Activated effector memory CD4-positive, alpha-beta T cell treated with anti-CD3 and anti-CD28 coated beads, Interleukin-2, amount 50 U/mL, for 16 hours (primary cell): Measurements from ENCODE around the gene PIEZO1.
A peak's percentile ranks its signal among the peaks of the same experiment; 100 is the strongest.

Experiments used
- DNase-seq: peaks from one replicate; pipeline ENCODE4 v3.0.0-alpha.2; 2020

PIEZO1 gene

GRCh38 chr16:88764913-88765349, 20.1 kb downstream of the PIEZO1 start:
- DNase-seq = no peak

- no peak for DNase-seq
Measured at GRCh38 chr16:88764080-88764479, 20.9 kb downstream of the PIEZO1 start.

GRCh38 chr16:88763502-88764053, 21.4 kb downstream of the PIEZO1 start:
- no peak for DNase-seq

DNA sequence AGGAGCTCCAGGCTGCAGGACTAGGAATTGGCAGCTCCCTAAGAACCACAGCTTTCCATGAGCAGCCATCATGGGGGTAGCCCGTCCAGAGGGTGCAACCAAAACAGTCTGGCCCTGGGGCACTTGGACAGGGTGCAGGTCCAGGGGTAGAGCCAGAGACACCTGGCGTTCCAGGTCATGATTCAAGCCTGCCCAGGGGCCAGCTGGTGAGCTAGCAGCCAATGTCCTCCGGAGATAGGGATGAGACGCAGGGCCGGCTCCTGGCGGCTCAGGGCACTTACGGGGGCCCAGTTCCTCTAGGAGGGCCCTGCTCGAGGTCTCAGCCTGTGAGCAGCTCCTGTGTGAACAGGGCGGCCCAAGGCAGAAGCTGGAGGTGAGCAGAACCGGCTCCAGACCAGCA, 22.1 kb downstream of the PIEZO1 start:
- DNase-seq = no peak

- no peak for DNase-seq
Measured at GRCh38 chr16:88762258-88762870, 22.7 kb downstream of the PIEZO1 start.

DNA sequence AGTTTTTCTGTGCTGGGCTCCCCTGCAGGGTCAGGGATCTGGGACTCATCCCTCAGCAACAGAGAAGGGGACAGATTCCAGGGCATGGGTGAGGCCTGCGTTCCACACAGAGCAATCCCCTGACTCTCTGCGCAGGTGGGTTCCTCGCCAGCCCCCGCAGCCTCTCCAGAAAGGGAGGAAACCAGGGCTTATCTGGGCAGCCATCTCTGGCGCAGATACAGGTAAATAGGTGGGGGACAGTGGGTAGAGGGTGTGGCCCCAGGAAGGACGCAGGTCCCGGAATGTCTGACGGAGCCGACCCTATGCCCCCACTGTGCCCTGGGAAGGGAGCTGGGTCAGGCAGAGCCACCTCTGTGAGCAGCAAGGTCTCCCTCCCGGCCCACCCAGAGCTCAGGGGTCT, 23.2 kb downstream of the PIEZO1 start:
- DNase-seq = no peak

- no peak for DNase-seq
Measured at GRCh38 chr16:88761143-88761534, 23.9 kb downstream of the PIEZO1 start.

DNA sequence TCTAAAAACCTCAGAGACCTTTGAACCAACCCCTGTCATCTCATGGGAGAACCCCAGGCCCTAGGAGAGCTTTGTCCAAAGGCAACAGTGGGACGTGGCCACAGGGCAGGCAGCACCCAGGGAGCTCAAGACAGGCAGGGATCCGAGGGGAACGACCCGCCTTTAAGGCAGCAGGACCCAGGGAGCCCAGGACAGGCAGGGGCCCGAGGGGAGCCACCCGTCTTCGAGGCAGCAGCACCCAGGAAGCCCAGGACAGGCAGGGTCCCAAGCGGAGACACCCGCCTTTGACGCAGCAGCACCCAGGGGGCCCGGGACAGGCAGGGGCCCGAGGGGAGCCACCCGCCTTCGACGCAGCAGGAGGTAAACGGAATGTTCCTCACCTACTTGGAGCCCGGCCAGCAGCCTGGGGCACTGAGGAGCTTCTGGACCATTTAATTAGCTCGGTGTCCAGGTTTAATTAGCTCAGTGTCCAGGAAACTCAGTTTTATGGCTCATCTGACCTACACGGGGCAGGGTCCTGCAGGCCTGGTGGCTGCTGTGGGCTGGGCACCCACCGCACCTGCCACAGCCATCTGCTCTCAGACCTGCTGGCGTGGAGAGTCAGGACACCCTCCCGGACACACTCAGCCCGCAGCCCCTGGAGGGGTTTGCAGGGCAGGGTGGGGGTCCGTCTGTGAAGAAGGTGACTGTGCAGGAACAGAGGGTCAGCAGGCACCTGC, 24.4 kb downstream of the PIEZO1 start:
- DNase-seq = no peak

DNA sequence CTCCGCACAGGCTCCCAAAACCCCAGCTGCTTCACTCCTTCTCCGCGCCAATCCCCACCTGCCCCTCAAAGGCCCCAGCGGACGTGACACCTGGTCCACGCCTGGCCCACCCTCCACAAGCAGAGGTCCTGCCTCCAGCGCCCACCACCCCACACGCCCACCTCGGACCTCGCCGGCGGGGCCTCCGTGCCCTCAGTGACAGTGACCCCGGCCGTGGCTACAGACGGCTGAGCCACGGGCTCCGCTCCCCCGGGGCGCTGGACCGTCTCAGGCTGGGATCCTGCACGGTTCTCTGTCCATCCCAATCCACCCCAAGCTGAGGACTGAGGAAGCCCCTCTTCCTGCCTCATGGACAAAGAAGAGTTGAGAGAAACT, 25.1 kb downstream of the PIEZO1 start:
- no peak for DNase-seq

DNA sequence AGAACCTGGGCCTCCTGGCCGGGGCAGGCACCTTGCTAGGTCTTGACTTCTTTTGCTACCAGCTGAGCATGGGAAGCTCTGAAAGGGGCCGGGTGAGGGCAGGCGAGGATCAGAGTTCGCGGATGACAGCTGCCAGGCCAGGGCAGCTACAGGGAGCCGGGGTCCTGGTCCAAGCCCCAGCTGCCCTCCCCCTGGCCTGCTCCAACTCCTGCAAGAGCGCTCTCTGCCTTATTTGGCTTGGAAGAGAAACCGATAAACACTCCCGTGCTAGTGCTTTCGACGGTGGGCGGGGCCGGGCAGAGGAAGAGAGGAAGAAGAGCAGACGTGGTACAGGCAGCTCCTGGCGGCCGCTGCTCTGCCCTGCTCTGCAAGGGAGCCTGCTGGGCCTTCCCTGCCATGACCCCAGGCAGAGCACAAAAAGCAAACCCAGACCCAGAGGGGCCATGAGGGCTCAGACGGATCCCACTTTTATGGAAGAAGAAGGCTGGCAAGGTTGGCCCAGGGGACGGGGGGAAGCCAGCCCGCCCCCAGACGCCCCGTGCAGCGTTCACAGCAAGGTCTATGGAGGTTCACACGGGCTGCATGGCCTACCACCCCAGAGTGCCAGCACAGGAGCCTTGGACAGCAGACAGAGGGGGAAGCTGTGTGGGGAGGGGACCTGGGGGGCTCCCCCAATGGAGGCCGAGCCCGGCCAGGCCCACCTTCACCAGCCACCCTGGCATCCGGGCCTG, 25.6 kb downstream of the PIEZO1 start:
- peak; percentile 89 for DNase-seq

DNA sequence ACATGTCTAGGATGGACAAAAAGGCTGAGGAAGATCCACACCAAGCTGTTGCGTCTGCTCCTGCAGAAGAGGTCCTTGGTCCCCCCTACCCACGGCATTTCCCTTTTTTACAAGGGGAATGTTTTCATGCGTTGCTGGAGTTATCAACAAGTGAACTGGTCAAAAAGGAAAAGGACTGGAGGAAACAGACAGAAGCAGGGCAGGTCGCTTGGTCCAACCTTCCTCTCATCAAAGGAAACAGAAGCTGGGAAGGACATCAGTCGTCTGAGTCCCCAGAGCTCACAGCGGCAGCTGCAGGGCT, 26.1 kb downstream of the PIEZO1 start:
- no peak for DNase-seq

- DNase-seq = no peak
Measured at GRCh38 chr16:88758227-88758943, 26.6 kb downstream of the PIEZO1 start.

- no peak for DNase-seq
Measured at GRCh38 chr16:88755745-88756443, 29.1 kb downstream of the PIEZO1 start.

DNA sequence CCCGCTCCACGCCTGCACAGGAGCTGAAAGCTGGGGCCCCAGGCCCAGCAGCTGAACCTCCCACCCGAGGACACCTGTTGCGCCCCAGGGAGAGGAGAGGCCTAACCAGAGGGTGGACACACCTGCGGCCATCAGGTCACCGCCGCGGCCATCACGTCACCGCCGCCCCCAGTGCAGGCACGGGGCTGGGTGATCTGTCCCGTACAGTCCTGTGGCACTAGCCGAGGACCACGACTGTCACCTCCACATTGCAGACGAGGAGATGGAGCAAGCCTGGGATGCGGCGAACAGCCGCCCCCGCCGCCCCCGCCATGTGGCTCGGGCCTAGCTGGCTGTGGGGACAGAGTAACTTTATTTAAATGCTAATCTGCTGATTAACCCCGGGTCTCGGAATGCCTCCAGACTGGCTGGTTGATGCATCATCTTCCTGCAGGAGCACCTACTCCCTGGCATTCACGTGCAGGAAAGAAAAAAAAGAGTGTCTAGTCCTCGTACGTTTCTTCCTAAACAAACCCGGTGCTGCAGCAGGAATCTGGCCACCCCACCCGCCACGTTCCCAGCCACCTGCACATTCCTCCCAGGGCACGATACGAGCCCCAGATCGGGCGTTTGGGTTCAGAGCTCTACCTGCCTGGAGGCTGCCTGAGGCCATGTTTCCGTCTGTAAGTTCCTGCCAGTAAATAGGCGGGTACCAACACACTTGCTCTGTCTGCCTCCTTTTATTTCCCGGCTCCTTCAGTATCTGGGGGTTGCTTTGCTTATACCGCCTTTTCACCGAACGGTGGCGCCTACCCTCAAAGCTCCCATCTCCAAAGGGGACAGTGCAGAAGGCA, 29.9 kb downstream of the PIEZO1 start:
- DNase-seq = no peak

DNA sequence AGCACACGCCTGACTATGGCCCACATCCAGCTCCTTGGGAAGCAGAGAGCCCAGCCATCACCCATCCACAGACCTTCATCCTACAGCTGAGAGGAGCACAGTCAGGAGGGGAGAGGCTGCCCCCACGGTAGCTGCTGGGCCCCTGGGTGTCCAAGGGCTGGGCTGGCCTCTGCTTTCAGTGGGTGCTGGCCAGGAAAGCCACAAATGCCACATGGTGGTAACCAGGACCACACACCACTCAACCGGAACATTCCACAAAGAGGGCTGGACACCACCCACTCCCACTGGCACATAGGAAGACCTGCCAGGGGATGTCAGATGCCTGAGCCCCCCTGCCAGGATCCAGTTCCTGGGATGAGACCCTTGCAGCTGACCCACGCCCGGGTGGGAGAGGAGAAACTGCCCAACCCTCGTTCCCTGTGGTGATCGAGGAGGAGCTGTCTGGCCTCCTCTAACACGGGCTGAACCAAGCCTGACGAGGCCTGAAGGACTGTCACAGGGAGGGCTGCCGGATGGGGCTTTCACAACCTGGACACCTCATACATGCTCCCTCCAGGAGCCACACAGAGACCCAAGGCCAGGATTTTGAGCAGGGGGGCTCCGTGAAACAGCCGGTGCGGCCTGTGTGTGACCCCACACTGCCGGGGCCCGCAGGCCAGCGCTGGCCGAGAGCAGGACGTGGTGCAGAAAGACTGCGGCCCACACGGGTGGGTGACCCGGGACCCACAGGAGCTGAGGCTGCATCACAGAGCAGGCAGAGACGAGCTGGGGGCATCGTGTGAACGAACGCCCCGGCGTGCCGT, 30.7 kb downstream of the PIEZO1 start:
- no peak for DNase-seq

GRCh38 chr16:88753602-88754001, 31.4 kb downstream of the PIEZO1 start:
- no peak for DNase-seq

GRCh38 chr16:88753191-88753590, 31.8 kb downstream of the PIEZO1 start:
- DNase-seq = no peak

GRCh38 chr16:88752386-88753002, 32.5 kb downstream of the PIEZO1 start:
- no peak for DNase-seq

DNA sequence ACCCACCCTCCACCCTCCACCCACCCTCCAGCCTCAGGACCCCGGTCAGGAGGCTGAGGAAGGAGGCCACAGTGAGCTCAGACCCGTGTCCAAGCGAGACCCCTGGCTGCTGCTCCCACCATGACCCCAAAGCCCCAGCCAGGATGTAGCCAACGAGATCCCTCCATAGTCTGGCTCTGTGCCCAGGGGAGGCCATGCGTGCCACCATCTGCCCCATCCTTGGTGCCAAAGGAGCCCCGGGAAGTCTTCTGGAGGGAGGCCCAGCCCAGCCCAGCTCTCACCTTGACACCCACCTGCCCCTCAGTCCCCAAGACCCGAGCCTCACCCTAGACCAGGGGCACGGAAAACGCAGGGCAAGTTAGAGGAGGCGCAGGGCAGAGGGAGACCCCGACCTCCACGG, 34.2 kb downstream of the PIEZO1 start:
- no peak for DNase-seq

DNA sequence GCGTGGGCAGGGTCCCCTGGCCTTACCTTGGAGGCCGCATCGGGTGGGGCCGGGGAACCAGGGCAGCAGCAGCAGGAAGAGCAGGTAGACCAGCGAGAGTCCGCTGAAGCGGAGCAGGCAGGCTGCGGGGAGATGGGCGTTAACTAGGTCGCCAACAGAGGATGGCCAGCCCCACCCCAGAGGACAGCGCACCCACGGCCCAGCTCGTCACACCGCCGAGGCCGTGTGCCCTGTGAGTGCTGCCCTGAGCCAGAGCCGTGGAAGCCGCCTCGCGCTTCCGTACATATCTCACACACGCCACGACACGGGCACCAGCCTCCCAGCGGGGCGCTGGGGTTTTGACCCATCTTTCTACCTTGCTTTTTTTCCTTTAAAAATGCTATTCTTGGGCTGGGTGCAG, 35.7 kb downstream of the PIEZO1 start:
- no peak for DNase-seq

DNA sequence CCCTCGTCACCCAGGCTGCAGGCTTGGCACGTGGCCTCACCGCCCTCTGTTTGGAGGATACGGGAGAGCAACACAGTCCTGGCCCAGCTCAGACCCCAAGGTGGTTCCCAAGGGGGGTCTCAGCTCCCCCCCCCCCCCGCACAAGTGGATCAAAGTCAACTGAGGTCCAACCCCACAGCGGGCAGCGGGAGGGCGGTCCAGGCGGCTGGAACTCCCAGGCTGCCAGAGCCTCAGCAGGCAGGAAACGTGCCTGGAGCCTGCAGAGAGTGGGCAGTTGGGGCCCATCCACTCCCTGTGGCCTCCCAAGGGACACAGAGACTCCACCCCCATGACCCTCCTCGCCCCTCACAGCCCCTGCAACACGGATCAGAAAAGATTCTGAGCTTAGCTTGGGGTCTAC, 36.7 kb downstream of the PIEZO1 start:
- DNase-seq = no peak
